ENCODE measurements around the gene TET1.

- no peak for TF ChIP-seq POLR2A (IDR thresholded peaks at IDR 0.05)
- TF ChIP-seq CTCF (IDR thresholded peaks at IDR 0.05) = no peak
Measured at GRCh38 chr10:68561865-68562649, 1.9 kb downstream of the TET1 start.

Measured in transverse colon (tissue), 3 donors.